Heart left ventricle (tissue), 13 donors: Measurements from ENCODE around the gene VKORC1.

ENCODE experiments used
- CTCF ChIP-seq, 12 donors: fragments of 200-600 bp; sonication (generic) in 4 of 12; IDR thresholded peaks; one replicate each; pipeline versions ENCODE4 v1.5.0 to v1.8.0; 2018 to 2022; ENCODE audit warnings: antibody characterized with exemption in 12 of 12, mild to moderate bottlenecking in 5 of 12
- POLR2A ChIP-seq, 2 donors: fragments of 450-650 bp; IDR thresholded peaks; one replicate each; pipeline ENCODE4 v1.6.1; 2017; ENCODE audit warnings: antibody characterized with exemption in 2 of 2, mild to moderate bottlenecking in 2 of 2, moderate library complexity in 2 of 2
- donor health status: ischemic (EF 13 %, LVEDD 7.1; RV severe dilation, severe dysfunction).
- donor health status: DM: no; HTN: yes; CAD: no.
- donor health status: DM: no; HTN: no; CAD: no.
- donor health status: ischemic (EF 25% LVEDD 6.9; RV normal size, moderate dysfunction).
- donor health status: ischemic (EF 25% LVEDD 5.7; RV mildly dilated, moderate dysfunction).
- donor health status: ischemic (EF 35%, LVEDD 5.7; RV mildly dilated, moderate dysfunction).
- donor health status: nonischemic (EF 11% LVEDD 7.7; RV severe dilation, severe dysfunction).
- donor health status: DM: yes; HTN: yes; CAD: no.
- donor health status: PGD.
- donor health status: ischemic (EF 29% LVEDD 5.4; RV normal size, mild dysfunction).
- donor health status: nonischemic (EF 23%, LVEDD 6.1; RV moderate dilation, normal function).

DNA sequence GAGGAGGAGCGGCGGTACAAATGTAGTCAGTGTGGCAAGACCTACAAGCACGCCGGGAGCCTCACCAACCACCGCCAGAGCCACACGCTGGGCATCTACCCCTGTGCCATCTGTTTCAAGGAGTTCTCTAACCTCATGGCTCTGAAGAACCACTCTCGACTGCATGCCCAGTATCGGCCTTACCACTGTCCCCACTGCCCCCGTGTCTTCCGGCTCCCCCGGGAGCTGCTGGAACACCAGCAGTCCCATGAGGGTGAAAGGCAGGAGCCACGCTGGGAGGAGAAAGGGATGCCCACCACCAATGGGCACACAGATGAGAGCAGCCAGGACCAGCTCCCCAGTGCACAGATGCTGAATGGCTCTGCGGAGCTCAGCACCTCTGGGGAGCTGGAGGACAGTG lies 17.6 kb downstream of the VKORC1 start:
- TF ChIP-seq CTCF (IDR thresholded peaks at IDR 0.05) (no peak), POLR2A (IDR thresholded peaks at IDR 0.05) (no peak)
